AG04449 (cell line): ENCODE measurements around the gene KCP.

ENCODE experiments used
- CTCF ChIA-PET: fragments of 350-600 bp; formaldehyde crosslinking; extraction: SDS; loops from one replicate; lab custom pipeline; 2021; ENCODE audit warnings: antibody characterized with exemption; lab: Yijun Ruan, JAX
- POLR2A ChIA-PET: fragments of 400-600, 350-600 bp; formaldehyde crosslinking; extraction: SDS; loops from one replicate; lab custom pipeline; 2020; ENCODE audit warnings: antibody characterized with exemption, inconsistent platforms; lab: Yijun Ruan, JAX
- DNase-seq: peaks from one replicate; pipeline ENCODE4 v3.0.0-alpha.2; 2010; ENCODE audit warnings: low read depth, low spot score
- H3K4me3 ChIP-seq: 2 replicates; pipeline ENCODE4 v1.5.1; 2011; ENCODE audit warnings: low read depth, mild to moderate bottlenecking, control low read depth, low read length
- TF ChIP-seq, protein P1 (sequence below): IDR thresholded peaks from one replicate; pipeline ENCODE4 v1.5.1; 2011; ENCODE audit warnings: mild to moderate bottlenecking, moderate library complexity, low read length, control low read depth, inconsistent platforms; ENCODE audit not compliant: insufficient read depth; ENCODE audit errors: missing control alignments

The KCP gene

DNA sequence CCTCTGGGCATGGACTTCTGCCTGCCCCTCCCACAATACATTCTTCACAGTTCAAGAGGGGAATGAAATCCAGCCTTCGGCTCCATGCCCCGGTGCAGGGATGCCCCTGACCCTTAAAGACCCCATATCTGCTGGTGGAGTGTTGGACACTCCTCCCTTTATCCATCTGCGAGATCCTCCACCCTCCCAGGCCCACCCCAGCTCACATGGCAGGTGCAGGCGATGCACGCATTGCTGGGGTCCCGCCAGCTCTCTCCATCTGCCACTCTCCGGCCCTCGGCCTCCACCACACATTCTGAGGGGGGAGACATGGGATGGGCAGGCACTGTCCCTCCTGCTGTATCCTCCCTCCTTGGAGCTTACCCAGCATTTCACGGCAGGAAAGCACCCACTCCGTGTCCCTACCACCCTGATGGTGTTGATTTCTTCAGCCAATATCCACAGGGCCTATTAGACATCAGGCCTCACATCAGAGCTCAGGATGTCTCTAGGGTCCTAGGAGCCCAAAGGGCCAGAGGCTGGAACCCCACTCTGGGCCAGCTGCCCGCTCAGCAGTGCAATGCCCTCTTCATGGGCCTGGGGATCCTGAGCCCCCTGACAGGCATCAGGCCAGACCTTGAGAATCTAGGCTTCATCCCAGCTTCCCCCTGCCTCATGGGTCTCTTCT, 29.6 kb downstream of the KCP start:
- no peak for DNase-seq
- TF ChIP-seq, protein P1, sequence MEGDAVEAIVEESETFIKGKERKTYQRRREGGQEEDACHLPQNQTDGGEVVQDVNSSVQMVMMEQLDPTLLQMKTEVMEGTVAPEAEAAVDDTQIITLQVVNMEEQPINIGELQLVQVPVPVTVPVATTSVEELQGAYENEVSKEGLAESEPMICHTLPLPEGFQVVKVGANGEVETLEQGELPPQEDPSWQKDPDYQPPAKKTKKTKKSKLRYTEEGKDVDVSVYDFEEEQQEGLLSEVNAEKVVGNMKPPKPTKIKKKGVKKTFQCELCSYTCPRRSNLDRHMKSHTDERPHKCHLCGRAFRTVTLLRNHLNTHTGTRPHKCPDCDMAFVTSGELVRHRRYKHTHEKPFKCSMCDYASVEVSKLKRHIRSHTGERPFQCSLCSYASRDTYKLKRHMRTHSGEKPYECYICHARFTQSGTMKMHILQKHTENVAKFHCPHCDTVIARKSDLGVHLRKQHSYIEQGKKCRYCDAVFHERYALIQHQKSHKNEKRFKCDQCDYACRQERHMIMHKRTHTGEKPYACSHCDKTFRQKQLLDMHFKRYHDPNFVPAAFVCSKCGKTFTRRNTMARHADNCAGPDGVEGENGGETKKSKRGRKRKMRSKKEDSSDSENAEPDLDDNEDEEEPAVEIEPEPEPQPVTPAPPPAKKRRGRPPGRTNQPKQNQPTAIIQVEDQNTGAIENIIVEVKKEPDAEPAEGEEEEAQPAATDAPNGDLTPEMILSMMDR: no peak
- CTCF ChIA-PET: interaction anchor here (0.8 to 10.0 kb wide), 18 partner anchors 12 to 453 kb away, joined by 3 to 203 read pairs (median 5); partner anchors contain the start of genes ATP6V1F, KCP and METTL2B
- POLR2A ChIA-PET: no interaction called here
- H3K4me3 ChIP-seq: no peak overlapping the region

DNA sequence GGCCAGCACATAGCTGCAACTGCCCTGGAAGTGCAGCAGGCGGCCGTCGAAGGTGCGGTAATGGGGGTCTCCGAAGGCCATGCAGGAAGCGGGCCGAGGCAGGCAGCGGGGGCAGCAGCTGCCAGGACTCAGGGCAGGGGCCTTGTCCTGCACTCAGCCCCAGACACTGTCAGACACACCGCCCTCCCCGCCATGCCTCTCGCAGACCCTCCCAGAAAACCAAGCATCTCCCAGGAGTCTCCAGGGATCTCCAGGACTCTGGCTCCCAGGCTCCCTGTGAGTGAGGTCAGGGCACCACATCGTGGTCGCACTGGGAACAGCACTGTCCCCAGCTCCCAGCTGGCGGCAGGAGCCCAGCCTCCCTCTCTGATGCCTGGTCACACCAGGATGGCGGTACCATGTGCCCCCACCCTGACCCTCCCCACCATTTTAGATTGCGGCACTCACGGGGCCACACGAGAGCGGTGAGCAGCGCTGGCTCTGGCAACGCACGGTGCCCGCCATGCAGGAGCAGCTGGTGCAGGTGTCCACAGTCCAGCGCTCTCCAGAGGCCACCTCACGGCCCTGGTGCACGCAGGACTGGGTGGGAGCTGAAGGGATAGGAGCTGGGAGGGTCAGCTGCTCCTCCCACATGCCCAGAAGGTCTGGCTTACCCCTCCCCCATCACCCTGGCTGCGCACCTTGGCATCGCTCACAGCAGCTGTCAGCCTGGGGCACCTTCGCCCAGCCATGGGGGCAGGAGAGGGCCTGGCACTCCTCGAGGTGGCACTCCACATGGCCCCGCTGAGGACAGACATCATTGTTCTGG, 30.4 kb downstream of the KCP start:
- H3K4me3 ChIP-seq: no peak overlapping the region
- no peak for DNase-seq
- CTCF ChIA-PET: interaction anchor here (1.0 to 10.0 kb wide), 11 partner anchors 13 to 452 kb away, joined by 3 to 203 read pairs (median 5); partner anchors contain the start of genes ATP6V1F, KCP and METTL2B
- TF ChIP-seq, protein P1: peak; percentile 85
- POLR2A ChIA-PET: no interaction called here

DNA sequence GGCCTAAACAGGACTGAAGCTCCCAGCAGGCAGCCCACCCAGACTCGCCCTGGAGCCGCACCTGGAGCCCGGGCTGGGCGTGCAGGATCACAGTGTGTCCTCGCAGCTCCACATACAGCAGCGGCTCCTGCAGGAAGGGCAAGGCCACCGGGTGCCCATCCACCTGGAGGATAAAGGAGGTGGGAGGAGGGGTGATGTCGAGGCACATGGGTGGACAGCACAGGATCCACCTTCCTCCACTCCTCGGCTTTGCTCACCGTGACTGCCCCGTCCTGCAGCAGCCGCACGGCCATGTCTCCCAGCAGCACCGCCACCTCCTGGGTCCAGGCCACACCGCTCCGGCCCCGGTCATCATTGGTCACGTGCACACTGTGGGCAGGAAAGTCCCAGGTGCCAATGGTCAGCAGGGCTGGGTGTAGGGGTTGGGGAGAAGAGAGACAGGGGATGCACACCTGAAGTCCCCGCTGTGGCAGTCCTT, 31.0 kb downstream of the KCP start:
- POLR2A ChIA-PET: interaction anchor here (0.6 kb wide), 1 partner anchor 274 kb away, joined by 3 read pairs; no protein-coding TSS in a partner anchor
- CTCF ChIA-PET: interaction anchor here (1.2 to 10.0 kb wide), 4 partner anchors 12 to 418 kb away, joined by 3 to 203 read pairs (median 30); partner anchors contain the start of genes ATP6V1F and METTL2B
- DNase-seq: no peak
- TF ChIP-seq, protein P1: no peak
- no peak overlapping the region for H3K4me3 ChIP-seq

DNA sequence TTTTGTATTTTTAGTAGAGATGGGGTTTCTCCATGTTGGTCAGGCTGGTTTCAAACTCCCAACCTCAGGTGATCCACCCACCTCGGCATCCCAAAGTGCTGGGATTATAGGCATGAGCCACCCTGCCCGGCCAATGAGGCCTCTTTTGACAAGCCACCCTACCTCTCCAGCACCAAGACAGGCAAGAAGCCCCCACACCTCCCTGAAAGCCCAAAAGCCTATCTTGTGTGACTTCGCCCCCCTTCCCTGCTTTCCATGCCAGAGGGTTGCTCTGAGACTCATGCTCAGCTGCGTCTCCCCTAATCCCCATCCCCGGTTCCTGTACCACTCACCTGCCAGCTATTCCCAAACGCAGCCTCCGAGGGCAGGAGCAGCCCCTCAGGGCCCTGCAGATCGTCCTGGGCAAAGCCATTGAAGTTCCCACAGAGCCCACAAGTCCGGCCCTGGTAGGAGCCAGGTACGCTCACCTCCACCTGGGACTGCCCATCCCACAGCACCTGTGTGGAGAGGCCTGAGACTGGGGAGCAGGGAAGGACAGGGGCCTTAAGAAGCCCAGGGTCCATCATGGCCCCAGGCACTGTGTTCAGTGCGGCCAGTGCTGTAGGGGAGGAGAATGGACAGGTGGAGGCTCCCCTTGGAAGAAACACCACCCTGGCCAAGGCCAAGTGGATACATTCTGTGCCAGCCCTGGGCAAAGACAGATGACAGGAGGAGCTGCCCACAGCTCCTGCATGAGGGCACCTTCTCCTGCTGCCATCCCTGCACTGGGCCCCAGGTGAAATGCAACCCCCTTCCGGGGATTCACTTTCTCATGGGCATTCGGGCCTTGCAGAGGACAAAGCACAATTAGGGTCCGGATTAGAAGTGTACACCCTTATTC, 32.0 kb downstream of the KCP start:
- ChIA-PET POLR2A (interaction anchor here (0.6 kb wide), 1 partner anchor 273 kb away, joined by 3 read pairs; no protein-coding TSS in a partner anchor), CTCF (interaction anchor here (1.7 to 10.0 kb wide), 2 partner anchors 11 to 404 kb away, joined by 7 to 203 read pairs; partner anchors contain the start of gene ATP6V1F)
- TF ChIP-seq, protein P1: no peak
- DNase-seq: no peak
- no peak overlapping the region for H3K4me3 ChIP-seq

DNA sequence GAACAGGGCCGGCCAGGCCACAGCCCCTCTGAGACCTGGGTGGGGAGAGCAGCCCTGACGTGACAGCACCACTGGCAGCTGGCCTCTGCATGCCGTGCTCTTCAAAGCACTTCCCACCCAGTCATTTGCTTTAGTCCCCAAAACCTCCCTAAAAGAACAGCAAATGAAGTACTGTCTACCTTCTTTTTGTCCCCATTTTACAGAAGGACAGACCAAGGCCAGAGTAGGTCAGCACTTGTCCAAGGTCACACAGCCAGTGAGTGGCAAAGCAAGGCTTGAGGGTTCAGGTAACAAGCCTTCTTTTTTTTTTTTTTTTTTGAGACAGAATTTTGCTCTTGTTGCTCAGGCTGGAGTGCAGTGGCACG, 32.8 kb downstream of the KCP start:
- POLR2A ChIA-PET: no interaction called here
- H3K4me3 ChIP-seq: no peak overlapping the region
- TF ChIP-seq, protein P1: no peak
- DNase-seq: no peak
- CTCF ChIA-PET: interaction anchor here (1.7 to 10.0 kb wide), 2 partner anchors 10 to 403 kb away, joined by 7 to 203 read pairs; partner anchors contain the start of gene ATP6V1F
